H1 (cell line): ENCODE measurements around the gene PORCN. TPM values are rescaled to one million over a fixed set of nuclear protein-coding genes. Genes with fewer than 3 reads are reported as not detected.
"Not testable (repeated sequence)": the region's sequence is repeated elsewhere in the genome, so short reads cannot be mapped to it uniquely, and the experiment has no call there.

Experiments used
- CTCF ChIA-PET: fragments of 300-600 bp; sonication (Branson Sonifier 250); formaldehyde crosslinking; loops from one replicate; lab custom pipeline; 2021; ENCODE audit not compliant: partially characterized antibody; lab: Charles Lee
- POLR2A ChIA-PET: fragments of 300-600 bp; sonication (Branson Sonifier 250); formaldehyde crosslinking; loops from one replicate; lab custom pipeline; 2021; ENCODE audit warnings: inconsistent platforms; ENCODE audit not compliant: partially characterized antibody; lab: Charles Lee
- DNase-seq, 2 experiments: peaks; one replicate each; pipeline versions ENCODE4 v3.0.0 to v3.0.0-alpha.2; 2010 to 2022; ENCODE audit warnings: low spot score in 2 of 2, low read depth in 1 of 2, mixed read lengths in 1 of 2
- FAIRE-seq: peaks from 2 replicates; lab custom pipeline; 2011; peaks lifted over from hg19 to GRCh38; lab: Jason Lieb, UNC
- H2AFZ ChIP-seq: 2 replicates; pipeline ENCODE4 v1.8.1; 2012; ENCODE audit warnings: low read length, inconsistent platforms
- H2AK5ac ChIP-seq: 2 replicates; pipeline ENCODE4 v1.6.1; 2013; ENCODE audit warnings: low read depth, low read length
- H2BK120ac ChIP-seq: replicated peaks from 2 replicates; pipeline ENCODE3; 2013; ENCODE audit warnings: low read depth, low read length, inconsistent platforms
- H2BK12ac ChIP-seq: 2 replicates; pipeline ENCODE4 v1.6.1; 2013; ENCODE audit warnings: low read depth, low read length
- H2BK15ac ChIP-seq: 2 replicates; pipeline ENCODE4 v1.6.1; 2013; ENCODE audit warnings: low read length
- H2BK20ac ChIP-seq: 2 replicates; pipeline ENCODE4 v1.6.1; 2013; ENCODE audit warnings: low read length
- H2BK5ac ChIP-seq: 2 replicates; pipeline ENCODE4 v1.6.1; 2013; ENCODE audit warnings: low read depth, low read length
- H3K14ac ChIP-seq: 2 replicates; pipeline ENCODE4 v1.6.1; 2013; ENCODE audit warnings: inconsistent platforms; ENCODE audit not compliant: insufficient read length
- H3K18ac ChIP-seq: 2 replicates; pipeline ENCODE4 v1.6.1; 2013; ENCODE audit warnings: low read length; ENCODE audit errors: extremely low read depth
- H3K23ac ChIP-seq: 2 replicates; pipeline ENCODE4 v1.6.1; 2013; ENCODE audit warnings: inconsistent platforms; ENCODE audit not compliant: insufficient read length
- H3K23me2 ChIP-seq: 2 replicates; pipeline ENCODE4 v1.6.1; 2013; ENCODE audit warnings: low read depth, low read length
- H3K27ac ChIP-seq: 2 replicates; pipeline ENCODE4 v1.6.1; 2011; ENCODE audit warnings: low read depth, low read length, inconsistent platforms
- H3K27me3 ChIP-seq, 4 experiments: replicated peaks in 1 of 4; 1 replicate in 1 of 4; 2 replicates in 3 of 4; pipeline versions ENCODE4 v1.6.1 to v1.8.1; 2011 to 2013; ENCODE audit warnings: low read length in 3 of 4, mild to moderate bottlenecking in 3 of 4, inconsistent platforms in 2 of 4, mixed read lengths in 2 of 4, moderate library complexity in 1 of 4; ENCODE audit not compliant: control insufficient read depth in 3 of 4, insufficient read depth in 3 of 4; ENCODE audit errors: extremely low read depth in 1 of 4
- H3K36me3 ChIP-seq, 4 experiments: 2 replicates each; pipeline versions ENCODE4 v1.6.1 to v1.8.1; 2011 to 2013; ENCODE audit warnings: mild to moderate bottlenecking in 4 of 4, low read length in 3 of 4, moderate library complexity in 2 of 4, control low read depth in 1 of 4, inconsistent platforms in 1 of 4; ENCODE audit not compliant: insufficient read depth in 4 of 4, control insufficient read depth in 2 of 4
- H3K4ac ChIP-seq: replicated peaks from 2 replicates; pipeline ENCODE3; 2013; ENCODE audit warnings: low read length, low read depth, mixed read lengths, inconsistent platforms; ENCODE audit not compliant: insufficient read length
- H3K4me1 ChIP-seq, 4 experiments: replicated peaks in 1 of 4; 1 replicate in 1 of 4; 2 replicates in 3 of 4; pipeline versions ENCODE4 v1.6.1 to v1.8.1; 2011 to 2013; ENCODE audit warnings: low read length in 3 of 4, inconsistent platforms in 2 of 4, mixed read lengths in 1 of 4; ENCODE audit not compliant: insufficient read depth in 4 of 4, control insufficient read depth in 3 of 4
- H3K4me2 ChIP-seq, 2 experiments: 2 replicates each; pipeline versions ENCODE4 v1.6.1 to v1.8.1; 2011 to 2013; ENCODE audit warnings: low read depth in 2 of 2, low read length in 2 of 2, control low read depth in 1 of 2, inconsistent platforms in 1 of 2, mild to moderate bottlenecking in 1 of 2; ENCODE audit not compliant: insufficient read depth in 1 of 2
- H3K4me3 ChIP-seq, 4 experiments: fragments of 200-600, 300-600 bp in 1 of 4; sonication (generic), shearing (Covaris generic), sonication (Bioruptor Twin) in 1 of 4; 2 replicates each; pipeline versions ENCODE4 v1.5.1 to v1.8.1; 2011 to 2016; ENCODE audit warnings: low read length in 4 of 4, low read depth in 3 of 4, control low read depth in 2 of 4, inconsistent platforms in 2 of 4, mild to moderate bottlenecking in 2 of 4, mixed read lengths in 1 of 4, moderate library complexity in 1 of 4; ENCODE audit not compliant: insufficient read depth in 2 of 4; ENCODE audit errors: extremely low read depth in 1 of 4
- H3K56ac ChIP-seq: replicated peaks from 2 replicates; pipeline ENCODE3; 2013; ENCODE audit warnings: low read depth, mild to moderate bottlenecking, mixed read lengths, low read length, inconsistent platforms; ENCODE audit not compliant: insufficient read length
- H3K79me1 ChIP-seq: 2 replicates; pipeline ENCODE4 v1.6.1; 2013; ENCODE audit warnings: low read depth, low read length, control low read depth
- H3K79me2 ChIP-seq, 2 experiments: 2 replicates each; pipeline versions ENCODE4 v1.6.1 to v1.8.1; 2012 to 2013; ENCODE audit warnings: low read length in 2 of 2, mild to moderate bottlenecking in 2 of 2, inconsistent platforms in 1 of 2; ENCODE audit not compliant: insufficient read depth in 2 of 2, control insufficient read depth in 1 of 2
- H3K9ac ChIP-seq, 4 experiments: replicated peaks in 1 of 4; 1 replicate in 1 of 4; 2 replicates in 3 of 4; pipeline versions ENCODE4 v1.6.1 to v1.8.1; 2011 to 2013; ENCODE audit warnings: low read depth in 3 of 4, low read length in 3 of 4, control low read depth in 2 of 4, mild to moderate bottlenecking in 2 of 4, moderate library complexity in 2 of 4, inconsistent platforms in 1 of 4; ENCODE audit errors: extremely low read depth in 1 of 4
- H3K9me3 ChIP-seq, 2 experiments: 2 replicates each; pipeline versions ENCODE4 v1.6.1 to v1.8.1; 2012 to 2013; ENCODE audit warnings: mild to moderate bottlenecking in 2 of 2, moderate library complexity in 2 of 2, control low read depth in 1 of 2, inconsistent platforms in 1 of 2, low read depth in 1 of 2, low read length in 1 of 2, mixed read lengths in 1 of 2; ENCODE audit not compliant: insufficient read depth in 2 of 2
- H4K20me1 ChIP-seq, 2 experiments: replicated peaks in 1 of 2; 2 replicates each; pipeline versions ENCODE3 to v1.8.1; 2011 to 2013; ENCODE audit warnings: inconsistent platforms in 2 of 2, low read length in 2 of 2, mild to moderate bottlenecking in 1 of 2; ENCODE audit not compliant: insufficient read depth in 2 of 2, control insufficient read depth in 1 of 2
- H4K5ac ChIP-seq: 2 replicates; pipeline ENCODE4 v1.6.1; 2013; ENCODE audit warnings: low read length, low read depth, mixed read lengths, inconsistent platforms; ENCODE audit not compliant: insufficient read length
- H4K8ac ChIP-seq: 2 replicates; pipeline ENCODE4 v1.8.0; 2013; ENCODE audit warnings: mild to moderate bottlenecking, moderate library complexity, low read length, inconsistent platforms; ENCODE audit not compliant: insufficient read depth; ENCODE audit errors: extremely low read depth
- H4K91ac ChIP-seq: replicated peaks from 2 replicates; pipeline ENCODE3; 2013; ENCODE audit warnings: low read length, mixed read lengths, inconsistent platforms; ENCODE audit not compliant: insufficient read length
- WGBS, 2 experiments: shearing (Covaris generic) in 1 of 2; methylation state at CpG; one replicate each; pipeline versions ENCODE4 v1.1.6 to v1.1.7; 2013 to 2015; ENCODE audit warnings: low lambda C conversion rate in 2 of 2, mixed read lengths in 2 of 2, inconsistent platforms in 1 of 2, low coverage in 1 of 2, missing lambda C conversion rate in 1 of 2; ENCODE audit not compliant: insufficient replicate concordance in 2 of 2, insufficient coverage in 1 of 2, insufficient read length in 1 of 2; ENCODE audit errors: extremely low coverage in 1 of 2, missing lambda C conversion rate in 1 of 2; 5-methylcytosine and 5-hydroxymethylcytosine counted together
- polyA plus RNA-seq, 7 experiments: library from polyadenylated mRNA; depleted of rRNA in 3 of 7; stranded (reverse) in 5 of 7; unstranded in 2 of 7; fragments of >200 nt in 5 of 7; fragments of 200-250 nt in 2 of 7; gene quantifications; 1 replicate in 5 of 7; 2 replicates in 1 of 7; 4 replicates in 1 of 7; pipeline versions ENCODE4 v1.2.1 to v1.2.3, GENCODE V29; 2011 to 2013; ENCODE audit warnings: missing spikeins in 2 of 7, mixed read lengths in 2 of 7
- total RNA-seq: library from RNA; stranded (reverse); fragmentation: NEBNext Ultra II Directional; extraction: Animal tissue kit (Norgen Biotek cat#: 25700); gene quantifications from 2 replicates; pipeline ENCODE4 v1.2.1, GENCODE V29; 2021

PORCN gene
- total and polyA plus RNA-seq, 2 of the 8 experiments (the other 6 are each of a cell fraction or from before 2014, with no cell fraction given), result 14.6 to 34.1 TPM

GRCh38 chrX:48525853-48526252 is 17.1 kb downstream of the PORCN start:
- H3K56ac ChIP-seq, H2BK5ac ChIP-seq, H3K79me2 ChIP-seq, H2AFZ ChIP-seq, CTCF ChIA-PET, H3K4me2 ChIP-seq, H3K4me1 ChIP-seq, H3K4me3 ChIP-seq, H3K9ac ChIP-seq, H4K91ac ChIP-seq, H3K9me3 ChIP-seq, H3K23me2 ChIP-seq, H3K18ac ChIP-seq, H3K23ac ChIP-seq, H2BK15ac ChIP-seq, H3K79me1 ChIP-seq, H2AK5ac ChIP-seq, H3K27ac ChIP-seq, H2BK120ac ChIP-seq, H4K5ac ChIP-seq, H3K27me3 ChIP-seq, FAIRE-seq, H3K4ac ChIP-seq, H3K14ac ChIP-seq, DNase-seq, H4K8ac ChIP-seq, H2BK20ac ChIP-seq, H4K20me1 ChIP-seq, H2BK12ac ChIP-seq: not testable (repeated sequence)
- WGBS, 2 experiments, result 100% methylated on average over 3 of the region's 8 CpGs; no CpG with 5 or more reads in 1 of the 2 experiments
- H3K36me3 ChIP-seq, result peaks cover 3 to 42% (median 28%) of the 10 kb centered on the region in 4 experiments
- POLR2A ChIA-PET, result interaction anchor here (1.1 kb wide), 1 partner anchor 49 kb away, joined by 3 read pairs; the partner anchor contains the start of gene RBM3
